D721Med (cell line): ENCODE data around the gene RAB27B.
"Not testable (repeated sequence)": the region's sequence is repeated elsewhere in the genome, so short reads cannot be mapped to it uniquely, and the experiment has no call there.

Experiments
- DNase-seq: peaks from one replicate; pipeline ENCODE4 v3.0.0; 2011; ENCODE audit warnings: low spot score; ENCODE audit not compliant: insufficient read length
- FAIRE-seq: peaks from 2 replicates; lab custom pipeline; 2011; peaks lifted over from hg19 to GRCh38; lab: Jason Lieb, UNC
- CTCF ChIP-seq: IDR thresholded peaks from 2 replicates; pipeline ENCODE4 v1.5.1; 2012; ENCODE audit warnings: mild to moderate bottlenecking, control low read depth; ENCODE audit not compliant: insufficient read depth; ENCODE audit errors: missing control alignments

RAB27B gene

GRCh38 chr18:54813977-54814565 lies 14.2 kb upstream of the RAB27B start:
- FAIRE-seq (peak; percentile 96), DNase-seq (no peak)
- no peak for TF ChIP-seq CTCF

- TF ChIP-seq CTCF, result no peak
- FAIRE-seq (no peak), DNase-seq (no peak)
Measured at GRCh38 chr18:54815086-54815485, 13.2 kb upstream of the RAB27B start.

GRCh38 chr18:54820785-54821275 lies 7.4 kb upstream of the RAB27B start:
- FAIRE-seq, DNase-seq: not testable (repeated sequence)

GRCh38 chr18:54822872-54823845 lies 5.1 kb upstream of the RAB27B start:
- DNase-seq, result no peak
- no peak for TF ChIP-seq CTCF
- peak; percentile 98 for FAIRE-seq

- TF ChIP-seq CTCF, result no peak
- DNase-seq, result no peak
- FAIRE-seq, result no peak
Measured at GRCh38 chr18:54824761-54825160, 3.5 kb upstream of the RAB27B start.

- no peak for FAIRE-seq
- no peak for DNase-seq
- no peak for TF ChIP-seq CTCF
Measured at GRCh38 chr18:54825601-54826344, 2.5 kb upstream of the RAB27B start.

GRCh38 chr18:54828986-54829385 lies 709 bp downstream of the RAB27B start:
- FAIRE-seq, result no peak

More at GRCh38 chr18:54828986-54829385, 709 bp downstream of the RAB27B start:
- DNase-seq, result no peak
- TF ChIP-seq CTCF, result no peak
